SKM-1 treated with dmso at 0.1 percent for 144 hours (cell line): ENCODE results near the gene AANAT.

ENCODE experiments used
- DNase-seq: peaks from one replicate; lab custom pipeline; 2025; ENCODE audit not compliant: unreplicated experiment; lab: John Stamatoyannopoulos, UW

The AANAT gene

DNA sequence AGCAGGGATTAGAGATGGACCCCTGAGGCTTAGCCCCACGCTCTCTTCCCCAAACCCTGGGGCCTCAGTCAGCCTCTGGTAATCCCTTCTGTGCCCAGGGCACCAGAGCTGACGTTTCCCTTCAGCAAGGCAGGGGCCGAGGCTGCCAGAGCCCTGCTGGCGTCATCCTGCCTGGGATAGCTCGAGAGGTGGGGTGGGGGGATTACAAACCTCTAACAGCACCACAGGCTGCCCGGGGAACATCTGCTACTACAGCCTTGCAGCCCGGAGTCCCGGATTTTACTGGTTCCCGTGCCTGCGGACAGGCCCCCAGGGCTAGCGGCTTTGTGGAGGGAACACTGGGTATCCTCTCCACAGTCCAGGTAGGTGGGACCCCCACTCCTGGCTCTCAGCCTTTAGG lies at the start of gene AANAT:
Gene AANAT, plus strand, starts transcription at position 238 of the 400 bp plus-strand sequence. CDS start 1,144 bp downstream, outside the sequence.
- no peak for DNase-seq

DNA sequence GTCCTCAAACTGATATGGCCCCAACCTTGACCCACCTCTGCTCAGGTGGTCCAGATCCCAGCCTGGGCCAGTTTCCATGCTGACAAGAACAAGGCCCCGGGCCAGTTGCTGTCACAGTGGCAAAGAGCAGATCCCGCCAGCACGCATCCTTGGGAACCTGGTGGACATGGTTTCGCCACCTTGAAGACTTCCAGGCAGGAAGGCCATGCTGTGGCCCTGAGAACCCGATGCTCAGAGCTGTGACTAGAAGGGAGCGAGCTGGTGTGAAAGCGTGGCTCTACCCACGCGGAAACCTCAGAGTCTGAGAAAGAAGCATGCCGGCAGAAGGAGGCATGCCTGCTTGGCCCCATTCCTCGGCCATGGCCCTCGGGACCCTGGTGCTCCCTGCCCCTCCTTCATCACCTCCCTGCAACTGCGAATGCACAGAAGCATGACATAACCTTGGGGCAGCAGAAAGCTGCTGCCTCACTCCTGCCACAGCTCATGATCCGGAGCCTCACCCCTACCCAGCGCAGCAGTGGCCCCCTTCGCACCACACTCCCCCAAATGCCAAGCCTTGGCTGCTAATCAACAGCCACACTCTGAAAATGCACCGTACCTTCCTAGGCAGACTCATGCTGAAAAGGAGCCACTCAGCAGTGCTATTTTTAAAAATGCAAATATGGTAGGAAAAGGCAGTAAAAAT lies 47.7 kb upstream of the AANAT start:
- peak; percentile 46 for DNase-seq

DNA sequence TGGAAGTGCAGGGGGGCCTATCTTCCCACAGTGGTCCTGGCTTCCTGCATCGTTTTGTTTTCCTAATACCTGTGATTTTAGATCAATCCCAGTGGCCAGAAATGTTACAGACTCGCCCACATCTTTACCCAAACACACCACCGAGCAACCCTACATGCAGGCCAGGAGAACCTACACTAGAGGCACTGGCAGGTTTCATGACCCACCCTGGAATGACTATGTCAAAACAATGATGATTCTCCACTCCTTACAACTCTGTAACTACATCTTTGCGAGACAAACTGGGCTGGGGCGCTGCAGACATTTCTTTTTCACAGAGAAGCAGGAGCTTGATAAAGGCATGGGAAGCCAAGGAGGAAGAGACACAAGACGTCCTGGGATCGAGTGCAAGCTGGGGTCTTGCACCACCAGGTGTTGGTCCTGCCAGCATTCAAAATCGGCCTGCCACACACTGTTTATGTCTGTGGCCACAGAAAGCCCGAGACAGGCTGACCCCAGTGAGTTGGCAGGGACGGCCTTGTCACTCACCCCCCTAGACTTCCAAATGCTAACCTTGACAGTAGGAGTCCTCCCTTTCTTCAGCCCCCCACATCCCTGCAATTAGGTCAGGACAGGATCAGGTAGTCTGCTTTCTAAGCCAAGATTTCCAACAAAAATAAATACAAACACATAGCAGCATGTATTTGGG lies 46.9 kb upstream of the AANAT start:
- DNase-seq, result no peak

DNA sequence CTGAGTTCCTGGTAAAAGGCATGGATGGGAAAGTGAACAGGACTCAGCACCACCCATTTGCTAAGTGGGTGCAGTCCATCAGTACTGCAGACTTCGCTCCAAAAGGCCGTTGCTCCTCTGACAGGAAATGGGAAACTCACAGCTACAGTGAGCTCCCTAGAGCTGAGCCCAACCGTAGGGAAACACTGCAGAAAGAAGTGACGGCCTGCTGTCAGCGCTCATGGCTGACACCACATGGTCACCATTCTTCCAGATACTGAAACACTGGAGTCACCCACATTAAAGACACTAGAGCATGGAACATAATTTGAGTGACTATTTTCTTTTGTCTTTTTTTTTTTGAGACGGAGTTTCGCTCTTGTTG lies 46.4 kb upstream of the AANAT start:
- no peak for DNase-seq

DNA sequence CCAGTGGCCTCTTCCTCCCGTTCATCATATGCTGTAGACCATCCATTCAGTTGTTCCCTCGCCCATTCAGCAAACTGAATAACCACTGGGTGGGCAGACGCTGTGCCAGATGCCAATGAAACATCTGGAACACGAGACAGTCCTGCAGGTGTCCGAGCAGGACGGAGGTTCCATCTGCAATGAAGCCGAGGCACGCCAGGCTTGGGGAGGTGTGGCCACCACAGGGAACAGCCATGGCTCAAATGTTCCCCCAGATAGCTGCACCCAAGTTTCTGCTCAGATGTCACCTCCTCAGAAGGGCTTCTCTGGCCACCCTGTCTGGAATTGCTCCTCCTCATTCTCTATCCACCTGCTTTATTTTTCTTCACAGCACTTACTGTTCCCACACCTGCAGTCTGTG lies 45.0 kb upstream of the AANAT start:
- no peak for DNase-seq

DNA sequence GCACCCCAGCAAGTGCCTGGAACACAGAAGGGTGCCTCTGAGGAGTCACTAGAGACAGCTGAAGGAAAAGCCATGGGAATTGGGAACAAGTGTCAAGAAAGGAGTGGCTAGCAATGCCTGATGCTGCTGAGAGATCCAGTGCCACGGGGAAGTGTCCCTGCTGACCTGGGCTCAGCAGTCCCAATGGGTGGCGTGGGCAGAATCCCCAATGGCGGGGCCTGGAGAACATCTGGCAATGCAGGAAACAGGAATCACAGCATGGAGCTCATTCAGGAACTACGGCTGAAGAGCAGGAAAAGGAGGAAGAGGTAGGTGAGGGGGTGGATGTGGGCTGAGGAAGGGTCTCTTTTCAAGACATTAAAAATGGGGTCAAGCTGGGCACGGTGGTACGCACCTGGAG lies 44.5 kb upstream of the AANAT start:
- DNase-seq, result no peak

DNA sequence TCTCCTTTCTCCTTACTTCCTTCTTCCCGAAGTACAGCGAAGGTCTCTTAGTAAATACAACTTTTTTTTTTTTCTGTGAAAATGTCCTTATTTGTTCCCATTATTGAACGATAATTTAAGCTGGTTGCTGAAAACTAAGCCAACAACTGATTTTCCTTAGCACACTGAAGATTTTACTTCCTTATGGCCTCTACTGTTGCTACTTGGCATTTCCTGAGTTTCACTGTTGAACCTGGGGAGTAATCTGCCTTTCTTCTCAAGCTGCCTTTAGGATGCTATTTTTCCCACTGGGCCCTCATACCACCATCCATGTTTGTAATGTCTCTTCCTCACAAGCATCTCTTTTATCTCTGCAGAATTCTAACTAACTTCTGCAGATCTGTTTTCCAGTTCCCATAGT lies 40.5 kb upstream of the AANAT start:
- DNase-seq, result no peak

DNA sequence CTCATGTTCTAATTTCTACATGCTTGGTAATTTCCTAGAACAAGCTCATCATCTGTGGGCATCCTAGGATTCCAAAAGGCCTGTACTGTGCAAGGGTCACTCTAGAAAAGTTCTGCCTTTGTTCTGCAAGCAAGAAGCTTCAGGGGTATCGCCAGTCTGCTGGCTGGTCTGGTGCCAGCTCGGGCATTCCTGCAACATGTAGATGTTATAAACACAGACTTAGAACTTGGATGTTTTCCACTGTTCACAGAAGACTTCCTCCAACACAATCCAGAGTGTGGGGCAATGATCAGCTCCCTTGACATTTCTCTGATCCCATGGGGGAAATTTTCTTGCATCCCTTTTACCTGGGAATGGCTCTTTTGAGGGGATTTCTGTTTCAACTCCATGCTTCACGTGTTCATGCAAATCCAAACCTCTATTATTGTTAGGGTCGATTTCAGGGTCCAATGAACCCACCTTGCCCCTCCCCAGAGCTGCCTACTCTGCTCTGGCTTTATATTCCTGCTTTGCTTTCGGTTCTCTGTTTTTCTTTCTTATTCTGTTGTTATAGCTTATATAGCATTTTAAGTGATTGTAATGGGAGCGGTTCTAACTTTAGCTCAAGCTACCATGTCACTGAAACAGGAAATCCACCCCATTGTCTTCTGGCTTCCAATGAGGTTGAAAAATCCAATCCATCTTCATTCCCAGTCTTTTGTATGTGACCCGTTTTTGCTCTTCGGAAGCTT lies 39.7 kb upstream of the AANAT start:
- no peak for DNase-seq

DNA sequence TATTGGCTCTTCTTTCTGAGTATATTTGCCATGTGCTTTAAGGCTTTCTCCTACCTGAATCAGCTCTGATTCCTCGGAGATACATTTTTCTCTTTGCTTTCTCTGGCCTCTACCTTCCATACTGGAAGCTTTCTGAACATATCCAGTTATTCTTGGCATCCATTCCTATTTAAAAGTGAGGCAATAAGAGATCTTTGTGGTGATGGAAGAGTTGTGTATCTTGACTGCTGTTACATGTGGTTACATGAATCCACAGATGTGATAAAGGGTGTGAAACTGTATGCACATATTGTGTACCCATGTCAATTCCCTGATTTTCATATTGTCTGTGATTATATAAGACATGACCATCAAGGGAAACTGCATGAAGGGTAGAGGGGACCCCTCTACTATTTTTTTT lies 38.9 kb upstream of the AANAT start:
- no peak for DNase-seq

DNA sequence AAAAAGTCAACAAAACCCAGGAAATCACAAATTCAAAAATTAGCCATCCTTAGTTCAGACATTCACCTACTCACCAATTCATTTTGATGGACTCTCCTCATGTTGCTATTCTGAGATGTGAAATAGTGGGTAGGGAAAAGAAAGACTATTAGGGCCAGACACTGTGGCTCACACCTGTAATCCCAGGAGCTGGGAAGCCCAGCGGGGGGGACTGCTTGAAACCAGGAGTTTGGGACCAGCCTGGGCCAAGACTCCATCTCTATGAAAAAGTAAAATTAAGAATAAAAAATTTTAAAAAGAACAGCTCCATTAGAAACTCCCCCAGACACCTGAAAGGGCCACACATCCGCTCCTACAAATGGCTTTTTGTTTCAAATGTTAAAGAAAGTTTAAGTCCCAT lies 35.9 kb upstream of the AANAT start:
- DNase-seq, result no peak

DNA sequence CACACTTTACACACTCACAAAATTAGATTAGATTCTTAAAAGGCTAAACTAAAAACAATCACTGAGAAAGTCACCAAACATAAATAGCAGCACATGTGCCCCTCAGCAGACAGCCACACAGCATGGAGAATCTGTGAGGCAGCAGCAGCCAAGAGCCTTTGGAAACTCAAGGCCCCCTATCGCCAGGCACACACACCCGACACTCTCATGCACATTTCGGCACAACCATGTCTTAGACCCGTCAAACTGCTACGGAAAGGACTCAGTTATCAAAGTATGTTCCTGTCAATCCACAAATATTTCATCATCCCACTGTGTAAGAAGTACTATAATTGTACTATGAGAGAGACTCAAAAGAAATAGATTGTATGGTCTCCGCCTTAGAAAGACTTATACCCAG lies 35.4 kb upstream of the AANAT start:
- DNase-seq, result no peak

DNA sequence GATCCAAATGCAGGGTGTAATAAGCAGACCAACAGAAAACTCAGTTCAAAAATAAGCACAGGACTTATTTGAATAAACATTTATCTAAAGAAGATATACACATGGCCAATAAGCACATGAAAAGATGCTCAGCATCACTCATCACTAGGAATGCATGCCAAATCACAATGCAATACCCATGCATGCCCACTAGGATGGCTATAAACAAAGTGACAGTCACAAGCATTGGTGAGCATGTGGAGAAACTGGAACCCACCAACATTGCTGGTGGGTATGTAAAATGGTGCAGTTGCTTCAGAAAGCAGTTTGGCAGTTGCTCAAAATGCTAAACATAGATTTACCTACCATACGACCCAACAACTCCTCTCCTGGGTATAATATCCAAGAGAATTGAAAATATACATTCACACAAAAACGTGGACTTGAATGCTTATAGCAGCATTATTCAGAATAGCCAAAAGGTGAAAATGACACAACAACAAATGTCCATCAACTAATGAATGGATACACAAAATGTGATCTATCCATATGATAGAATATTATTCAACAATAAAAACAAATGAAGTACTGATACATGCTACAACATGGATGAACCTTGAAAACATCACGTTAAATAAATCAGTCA lies 34.6 kb upstream of the AANAT start:
- peak; percentile 20 for DNase-seq

DNA sequence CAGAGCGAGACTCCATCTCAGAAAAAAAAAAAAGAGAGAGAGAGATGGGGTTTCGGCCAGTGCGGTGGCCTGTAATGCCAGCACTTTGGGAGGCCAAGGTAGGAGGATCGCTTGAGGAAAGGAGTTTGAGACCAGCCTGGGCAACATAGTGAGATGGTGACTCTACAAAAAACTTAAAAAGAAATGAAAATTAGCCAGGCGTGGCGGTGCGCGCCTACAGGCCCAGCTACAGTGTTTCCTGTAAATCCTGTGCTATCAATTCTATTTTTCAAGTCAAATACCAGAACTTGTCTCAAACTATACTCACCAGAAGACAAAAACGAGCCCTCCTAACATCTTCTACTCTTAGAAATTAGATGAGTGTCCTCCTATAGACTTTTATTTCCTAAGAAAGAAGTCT lies 33.7 kb upstream of the AANAT start:
- DNase-seq, result no peak

DNA sequence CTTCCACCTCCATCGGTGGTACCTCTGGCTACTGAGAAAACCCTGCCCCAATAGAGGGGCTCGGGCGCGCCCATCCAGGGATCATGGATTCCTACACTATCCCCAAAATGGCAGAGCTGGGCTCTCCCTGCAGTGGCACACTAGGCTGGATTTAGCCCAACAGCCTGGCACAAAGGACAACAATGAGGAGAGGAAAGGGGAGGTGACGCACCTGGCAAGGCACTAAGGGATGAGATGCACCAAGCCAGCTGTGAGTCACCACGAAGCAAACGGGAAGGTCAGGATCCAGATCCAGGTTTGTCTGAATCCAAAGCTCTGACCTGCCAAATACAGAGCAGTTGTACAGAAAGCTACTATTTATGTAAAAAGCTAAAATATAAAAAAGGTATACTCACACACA lies 32.5 kb upstream of the AANAT start:
- DNase-seq, result no peak

DNA sequence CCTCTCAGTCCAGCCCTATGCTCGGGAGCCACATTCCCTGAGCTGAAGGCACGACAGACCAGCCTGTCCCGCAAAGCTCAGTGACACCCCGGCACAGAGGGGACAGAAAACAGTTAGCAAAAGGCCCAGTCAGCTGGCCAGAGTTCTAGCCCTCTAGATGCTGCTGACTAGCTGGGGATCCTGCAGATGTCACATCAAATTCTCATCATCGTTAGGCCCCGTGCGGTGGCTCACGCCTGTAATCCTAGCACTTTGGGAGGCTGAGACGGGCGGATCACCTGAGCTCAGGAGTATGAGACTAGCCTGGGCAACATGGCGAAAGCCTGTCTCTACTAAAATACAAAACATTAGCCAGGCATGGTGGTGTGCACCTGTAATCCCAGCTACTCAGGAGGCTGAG lies 31.7 kb upstream of the AANAT start:
- DNase-seq, result no peak

DNA sequence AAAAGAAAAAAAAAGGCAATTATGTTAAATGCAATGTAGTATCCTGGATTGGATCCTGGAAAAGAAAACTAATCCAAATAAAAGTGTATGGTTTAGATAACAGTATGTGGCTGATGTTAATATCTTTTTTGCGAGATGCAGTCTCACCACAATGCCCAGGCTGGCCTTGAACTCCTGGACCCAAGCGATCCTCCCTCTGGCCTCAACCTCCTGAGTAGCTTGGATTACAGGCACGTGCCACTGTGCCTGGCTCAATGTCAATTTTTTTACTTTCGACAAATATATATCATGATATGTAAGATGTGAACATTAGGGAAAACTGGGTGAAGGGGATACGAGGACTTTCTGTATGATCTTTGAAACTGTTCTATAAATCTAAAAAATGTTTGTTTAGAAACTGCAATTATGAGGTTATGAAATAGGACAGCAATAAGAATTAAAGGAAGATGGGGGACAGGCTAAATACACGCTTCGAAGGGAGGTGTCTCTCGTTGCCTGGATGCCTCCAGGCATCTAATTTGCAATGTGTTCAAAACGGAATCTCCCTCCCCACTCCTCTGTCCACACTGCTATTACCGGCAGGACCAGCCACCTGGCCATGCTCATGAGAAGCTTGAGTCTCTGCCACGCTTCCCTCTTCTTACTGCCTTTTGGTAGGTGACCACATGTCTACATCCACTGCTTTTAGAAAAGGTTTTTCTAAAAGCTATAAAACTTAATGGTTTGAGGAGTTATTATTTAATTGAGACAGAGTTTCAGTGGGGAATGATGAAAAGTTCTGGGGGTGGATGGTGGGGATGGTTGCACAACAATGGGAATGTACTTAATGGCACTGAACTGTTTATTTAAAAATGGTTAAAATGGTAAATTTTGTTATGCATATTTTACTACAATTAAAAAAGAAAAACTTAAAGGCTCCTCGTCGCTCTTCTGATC lies 29.7 kb upstream of the AANAT start:
- DNase-seq, result no peak

DNA sequence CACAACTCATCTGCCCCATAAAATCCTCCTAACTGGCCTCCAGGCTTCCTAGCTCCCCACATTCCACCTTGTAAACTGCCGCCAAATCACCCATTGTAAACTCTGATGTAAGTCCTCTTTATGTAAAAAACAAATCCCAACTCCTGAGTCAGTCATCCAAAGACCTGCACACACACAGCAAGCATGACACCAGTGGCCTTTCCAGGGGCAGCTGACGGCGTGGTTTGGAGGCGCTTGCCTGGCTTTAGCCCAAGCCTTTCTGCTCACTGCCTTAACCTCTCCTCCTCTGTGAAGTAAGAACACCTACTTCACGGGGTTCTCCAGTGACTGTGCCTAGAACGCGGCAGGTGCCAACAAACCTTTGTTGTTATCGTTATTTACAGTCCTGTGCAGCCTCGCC lies 28.5 kb upstream of the AANAT start:
- DNase-seq, result no peak

DNA sequence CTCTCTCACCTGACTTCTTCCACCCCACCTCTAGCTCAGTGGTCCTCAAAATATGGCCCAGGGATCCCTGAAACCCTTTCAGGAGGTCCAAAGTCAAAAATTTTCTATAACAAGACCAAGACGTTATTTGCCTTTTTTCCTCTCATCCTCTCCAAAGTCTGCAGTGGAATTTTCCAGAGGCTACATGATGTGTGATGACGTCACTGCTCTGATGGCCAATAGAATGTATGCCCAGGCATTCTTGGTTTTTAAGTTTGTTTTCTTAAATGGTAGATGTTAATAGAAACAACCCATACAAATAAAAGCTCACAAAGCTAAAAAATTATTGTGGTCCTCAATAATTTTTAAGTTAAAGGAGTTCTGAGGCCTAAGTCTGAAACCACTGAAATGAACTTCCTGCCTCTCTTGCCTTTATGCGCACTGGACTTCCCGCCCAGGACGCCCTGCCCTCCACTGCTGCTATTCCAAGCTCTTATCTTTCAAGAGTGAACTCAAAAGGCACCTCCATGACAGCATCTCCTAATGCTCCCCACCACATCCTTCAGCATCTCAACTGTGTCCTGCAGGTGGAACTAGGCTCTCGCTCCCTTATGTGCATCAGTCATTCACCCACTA lies 28.0 kb upstream of the AANAT start:
- no peak for DNase-seq

DNA sequence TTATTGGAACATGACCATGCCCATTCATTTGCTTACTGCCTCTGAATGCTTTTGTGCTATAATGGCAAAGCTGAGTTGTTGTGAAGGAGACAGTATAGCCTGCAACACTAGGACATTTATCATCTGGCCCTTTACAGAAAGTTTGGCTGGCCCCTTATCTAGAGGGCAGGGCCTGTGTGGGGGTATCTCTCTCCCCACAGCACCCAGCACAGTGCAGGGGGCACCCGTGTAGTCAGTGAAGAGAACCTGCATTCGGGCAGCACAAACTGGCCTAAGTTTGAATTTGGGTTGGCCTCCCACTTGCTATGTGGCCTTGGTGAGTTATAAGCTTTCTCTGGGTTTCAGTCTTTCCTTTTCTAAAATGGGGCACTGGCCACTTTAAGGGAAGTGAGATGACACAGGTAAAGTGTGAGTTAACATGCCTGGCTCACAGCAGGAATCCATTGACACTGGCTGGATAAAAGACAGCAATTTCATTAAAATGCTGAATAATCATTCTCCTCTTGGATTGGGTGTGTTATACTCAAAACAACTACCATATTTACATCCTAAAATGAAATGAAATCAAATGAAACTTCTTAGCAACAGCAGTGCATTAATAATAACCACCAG lies 26.5 kb upstream of the AANAT start:
- no peak for DNase-seq
